KOPT-K1 (cell line): ENCODE data around the gene LRRC4C.

Source experiments
- H3K27ac ChIP-seq: fragments of 200-600 bp; sonication (generic); 2 replicates; pipeline ENCODE4 v1.5.1; 2016; ENCODE audit warnings: antibody characterized with exemption, mild to moderate bottlenecking, low read depth, low read length; ENCODE audit not compliant: poor library complexity, severe bottlenecking
- H3K36me3 ChIP-seq: fragments of 200-600 bp; sonication (generic); 2 replicates; pipeline ENCODE4 v1.5.1; 2017; ENCODE audit warnings: antibody characterized with exemption, mild to moderate bottlenecking, low read length, moderate library complexity; ENCODE audit not compliant: insufficient read depth
- H3K9me3 ChIP-seq: fragments of 200-600 bp; sonication (generic); 2 replicates; pipeline ENCODE4 v1.5.1; 2017; ENCODE audit warnings: antibody characterized with exemption, low read length, mild to moderate bottlenecking; ENCODE audit not compliant: insufficient read depth, poor library complexity, severe bottlenecking

LRRC4C gene

GRCh38 chr11:41394521-41395195 is 64.8 kb downstream of the LRRC4C start:
- no peaks in the 10 kb centered on the region for H3K36me3 ChIP-seq
- H3K9me3 ChIP-seq, result no peaks in the 10 kb centered on the region
- H3K27ac ChIP-seq, result no peak overlapping the region

- no peaks in the 10 kb centered on the region for H3K9me3 ChIP-seq
- H3K27ac ChIP-seq, result no peak overlapping the region
- no peaks in the 10 kb centered on the region for H3K36me3 ChIP-seq
Measured at GRCh38 chr11:41392596-41392995, 66.9 kb downstream of the LRRC4C start.

GRCh38 chr11:41389623-41390130 is 69.8 kb downstream of the LRRC4C start:
- Histone ChIP-seq H3K27ac (no peak overlapping the region), H3K36me3 (no peaks in the 10 kb centered on the region), H3K9me3 (no peaks in the 10 kb centered on the region)

GRCh38 chr11:41384329-41384728 is 75.1 kb downstream of the LRRC4C start:
- no peaks in the 10 kb centered on the region for H3K36me3 ChIP-seq

GRCh38 chr11:41383768-41384167 is 75.7 kb downstream of the LRRC4C start:
- Histone ChIP-seq H3K27ac (no peak overlapping the region), H3K36me3 (no peaks in the 10 kb centered on the region)

More at GRCh38 chr11:41384329-41384728, 75.1 kb downstream of the LRRC4C start:
- Histone ChIP-seq H3K9me3 (no peaks in the 10 kb centered on the region), H3K27ac (no peak overlapping the region)

GRCh38 chr11:41382927-41383326 is 76.5 kb downstream of the LRRC4C start:
- no peaks in the 10 kb centered on the region for H3K36me3 ChIP-seq
- no peaks in the 10 kb centered on the region for H3K9me3 ChIP-seq
- H3K27ac ChIP-seq, result no peak overlapping the region

More at GRCh38 chr11:41383768-41384167, 75.7 kb downstream of the LRRC4C start:
- no peaks in the 10 kb centered on the region for H3K9me3 ChIP-seq

- Histone ChIP-seq H3K9me3 (no peaks in the 10 kb centered on the region), H3K27ac (no peak overlapping the region), H3K36me3 (no peaks in the 10 kb centered on the region)
Measured at GRCh38 chr11:41379084-41379483, 80.4 kb downstream of the LRRC4C start.

- Histone ChIP-seq H3K27ac (no peak overlapping the region), H3K9me3 (no peaks in the 10 kb centered on the region)
Measured at GRCh38 chr11:41377709-41378394, 81.6 kb downstream of the LRRC4C start.

GRCh38 chr11:41351825-41352224 is 107.6 kb downstream of the LRRC4C start:
- H3K27ac ChIP-seq, result no peak overlapping the region
- no peaks in the 10 kb centered on the region for H3K36me3 ChIP-seq
- no peaks in the 10 kb centered on the region for H3K9me3 ChIP-seq

More at GRCh38 chr11:41377709-41378394, 81.6 kb downstream of the LRRC4C start:
- H3K36me3 ChIP-seq, result no peaks in the 10 kb centered on the region

- Histone ChIP-seq H3K9me3 (no peaks in the 10 kb centered on the region), H3K27ac (no peak overlapping the region), H3K36me3 (no peaks in the 10 kb centered on the region)
Measured at GRCh38 chr11:41346042-41346441, 113.4 kb downstream of the LRRC4C start.

- H3K27ac ChIP-seq, result no peak overlapping the region
- H3K9me3 ChIP-seq, result no peaks in the 10 kb centered on the region
- H3K36me3 ChIP-seq, result no peaks in the 10 kb centered on the region
Measured at GRCh38 chr11:41334007-41334933, 125.2 kb downstream of the LRRC4C start.

- no peaks in the 10 kb centered on the region for H3K9me3 ChIP-seq
Measured at GRCh38 chr11:41333357-41333756, 126.1 kb downstream of the LRRC4C start.

GRCh38 chr11:41328324-41328723 is 131.1 kb downstream of the LRRC4C start:
- Histone ChIP-seq H3K36me3 (no peaks in the 10 kb centered on the region), H3K9me3 (no peaks in the 10 kb centered on the region), H3K27ac (no peak overlapping the region)

More at GRCh38 chr11:41333357-41333756, 126.1 kb downstream of the LRRC4C start:
- Histone ChIP-seq H3K36me3 (no peaks in the 10 kb centered on the region), H3K27ac (no peak overlapping the region)

- no peaks in the 10 kb centered on the region for H3K36me3 ChIP-seq
- no peaks in the 10 kb centered on the region for H3K9me3 ChIP-seq
- no peak overlapping the region for H3K27ac ChIP-seq
Measured at GRCh38 chr11:41323446-41323845, 136.0 kb downstream of the LRRC4C start.

- H3K9me3 ChIP-seq, result no peaks in the 10 kb centered on the region
- no peaks in the 10 kb centered on the region for H3K36me3 ChIP-seq
- H3K27ac ChIP-seq, result no peak overlapping the region
Measured at GRCh38 chr11:41320653-41321052, 138.8 kb downstream of the LRRC4C start.
